Loucy (cell line): Measurements from ENCODE around the gene ICE1.

Experiments
- EZH2phosphoT487 ChIP-seq: fragments of 200-600 bp; IDR thresholded peaks from 2 replicates; pipeline ENCODE4 v1.6.1; 2018; ENCODE audit warnings: antibody characterized with exemption, mild to moderate bottlenecking, moderate library complexity, borderline replicate concordance
- TF ChIP-seq, protein P1 (sequence below): fragments of 200-600 bp; sonication (generic); conservative IDR thresholded peaks from 2 replicates; pipeline ENCODE4 v1.5.1; 2014; ENCODE audit warnings: mild to moderate bottlenecking, antibody characterized with exemption, low read length

- TF ChIP-seq, protein P1, sequence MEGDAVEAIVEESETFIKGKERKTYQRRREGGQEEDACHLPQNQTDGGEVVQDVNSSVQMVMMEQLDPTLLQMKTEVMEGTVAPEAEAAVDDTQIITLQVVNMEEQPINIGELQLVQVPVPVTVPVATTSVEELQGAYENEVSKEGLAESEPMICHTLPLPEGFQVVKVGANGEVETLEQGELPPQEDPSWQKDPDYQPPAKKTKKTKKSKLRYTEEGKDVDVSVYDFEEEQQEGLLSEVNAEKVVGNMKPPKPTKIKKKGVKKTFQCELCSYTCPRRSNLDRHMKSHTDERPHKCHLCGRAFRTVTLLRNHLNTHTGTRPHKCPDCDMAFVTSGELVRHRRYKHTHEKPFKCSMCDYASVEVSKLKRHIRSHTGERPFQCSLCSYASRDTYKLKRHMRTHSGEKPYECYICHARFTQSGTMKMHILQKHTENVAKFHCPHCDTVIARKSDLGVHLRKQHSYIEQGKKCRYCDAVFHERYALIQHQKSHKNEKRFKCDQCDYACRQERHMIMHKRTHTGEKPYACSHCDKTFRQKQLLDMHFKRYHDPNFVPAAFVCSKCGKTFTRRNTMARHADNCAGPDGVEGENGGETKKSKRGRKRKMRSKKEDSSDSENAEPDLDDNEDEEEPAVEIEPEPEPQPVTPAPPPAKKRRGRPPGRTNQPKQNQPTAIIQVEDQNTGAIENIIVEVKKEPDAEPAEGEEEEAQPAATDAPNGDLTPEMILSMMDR: peak; percentile 82
- no peak for TF ChIP-seq EZH2phosphoT487
These were observed 69.8 kb downstream of the ICE1 start for GRCh38 chr5:5492087-5492933.
